Testis (tissue), 3 donors: ENCODE results near the gene TRPM3. TPM values are rescaled to one million over a fixed set of nuclear protein-coding genes. Genes with fewer than 3 reads are reported as not detected.

Experiments
- DNase-seq: peaks from one replicate; pipeline ENCODE4 v3.0.0-alpha.2; 2019
- H3K27ac ChIP-seq, 2 donors: fragments of 200-600 bp; sonication (generic); one replicate each; pipeline ENCODE4 v1.5.1; 2019
- H3K27me3 ChIP-seq: fragments of 200-600 bp; sonication (generic); one replicate; pipeline ENCODE4 v1.5.1; 2019
- H3K36me3 ChIP-seq: fragments of 200-600 bp; sonication (generic); one replicate; pipeline ENCODE4 v1.5.1; 2017; ENCODE audit warnings: low read depth; ENCODE audit errors: missing control alignments
- H3K4me1 ChIP-seq: fragments of 200-600 bp; sonication (generic); one replicate; pipeline ENCODE4 v1.5.1; 2019
- H3K4me3 ChIP-seq, 2 donors: fragments of 200-600 bp; sonication (generic); one replicate each; pipeline ENCODE4 v1.5.1; 2017 to 2019
- H3K9me3 ChIP-seq: fragments of 200-600 bp; sonication (generic); one replicate; pipeline ENCODE4 v1.5.1; 2017
- POLR2A ChIP-seq: fragments of 450-650 bp; IDR thresholded peaks from one replicate; pipeline ENCODE4 v1.6.1; 2017; ENCODE audit warnings: antibody characterized with exemption, mild to moderate bottlenecking, moderate library complexity
- WGBS, 2 donors: methylation state at CpG; one replicate each; pipeline ENCODE4 v1.1.5; 2018; 5-methylcytosine and 5-hydroxymethylcytosine counted together
- intact Hi-C: fragments of 100-400 bp; cut with DNase I; formaldehyde crosslinking; loops from one replicate; pipeline ENCODE4 v1.15.1; 2023; ENCODE audit warnings: low total_unique reads
- polyA plus RNA-seq: library from polyadenylated mRNA; stranded (reverse); fragments of 350-450 nt; fragmentation: Illumina TruSeq; extraction: RNeasy Lipid Tissue Mini Kit (QIAGEN cat#74804); gene quantifications from one replicate; pipeline ENCODE4 v1.2.3, GENCODE V29; 2014; ENCODE audit warnings: low read depth, low replicate concordance; ENCODE audit not compliant: insufficient read depth
- total RNA-seq, 2 donors: library from RNA; depleted of rRNA; stranded (reverse); fragments of >200 nt; gene quantifications; one replicate each; pipeline ENCODE4 v1.2.3, GENCODE V29; 2016
- TF ChIP-seq, protein P1 (sequence below), 3 experiments: fragments of 450-650 bp in 2 of 3; fragments of 200-600 bp in 1 of 3; sonication (generic) in 1 of 3; IDR thresholded peaks; one replicate each; pipeline ENCODE4 v1.5.1; 2016 to 2019; ENCODE audit warnings: antibody characterized with exemption in 3 of 3, mild to moderate bottlenecking in 2 of 3, moderate library complexity in 1 of 3

TRPM3 gene
- total and polyA plus RNA-seq, 3 donors from 2014 or later, result 4.1 to 54.3 (median 43.9) TPM

DNA sequence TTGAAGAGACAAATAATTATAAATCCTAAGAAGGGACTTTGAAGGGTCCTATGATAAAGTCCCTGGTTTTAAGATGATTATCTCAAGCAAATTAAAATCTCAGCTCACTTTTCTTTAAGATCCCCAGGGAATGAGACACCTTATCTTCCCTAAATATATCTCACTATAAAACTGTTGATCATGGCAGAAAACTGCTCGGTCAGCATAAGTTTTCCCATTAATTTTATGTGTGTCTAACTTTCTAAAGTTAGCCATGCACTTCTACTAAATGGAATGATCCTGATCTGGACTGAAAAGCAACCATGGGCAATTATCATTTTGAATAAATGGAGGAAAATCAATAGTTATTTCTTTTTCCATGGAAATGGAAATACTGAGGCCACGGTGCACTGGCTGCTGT, 314.5 kb downstream of the TRPM3 start:
- H3K4me1 ChIP-seq, result peaks cover 11% of the 10 kb centered on the region
- H3K4me3 ChIP-seq, result no peak overlapping the region
- 78 to 85% methylated on average over 2 of the region's 2 CpGs for WGBS, 2 donors
- no peaks in the 10 kb centered on the region for H3K36me3 ChIP-seq
- no peaks in the 10 kb centered on the region for H3K27me3 ChIP-seq
- no peak for DNase-seq
- intact Hi-C loops, result no loop called here
- TF ChIP-seq, protein P1, sequence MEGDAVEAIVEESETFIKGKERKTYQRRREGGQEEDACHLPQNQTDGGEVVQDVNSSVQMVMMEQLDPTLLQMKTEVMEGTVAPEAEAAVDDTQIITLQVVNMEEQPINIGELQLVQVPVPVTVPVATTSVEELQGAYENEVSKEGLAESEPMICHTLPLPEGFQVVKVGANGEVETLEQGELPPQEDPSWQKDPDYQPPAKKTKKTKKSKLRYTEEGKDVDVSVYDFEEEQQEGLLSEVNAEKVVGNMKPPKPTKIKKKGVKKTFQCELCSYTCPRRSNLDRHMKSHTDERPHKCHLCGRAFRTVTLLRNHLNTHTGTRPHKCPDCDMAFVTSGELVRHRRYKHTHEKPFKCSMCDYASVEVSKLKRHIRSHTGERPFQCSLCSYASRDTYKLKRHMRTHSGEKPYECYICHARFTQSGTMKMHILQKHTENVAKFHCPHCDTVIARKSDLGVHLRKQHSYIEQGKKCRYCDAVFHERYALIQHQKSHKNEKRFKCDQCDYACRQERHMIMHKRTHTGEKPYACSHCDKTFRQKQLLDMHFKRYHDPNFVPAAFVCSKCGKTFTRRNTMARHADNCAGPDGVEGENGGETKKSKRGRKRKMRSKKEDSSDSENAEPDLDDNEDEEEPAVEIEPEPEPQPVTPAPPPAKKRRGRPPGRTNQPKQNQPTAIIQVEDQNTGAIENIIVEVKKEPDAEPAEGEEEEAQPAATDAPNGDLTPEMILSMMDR (IDR thresholded peaks at IDR 0.05), result no peak
- no peak for TF ChIP-seq POLR2A
- H3K9me3 ChIP-seq, result no peaks in the 10 kb centered on the region
- peak overlapping the region in 1 of 2 donors; percentile 62 for H3K27ac ChIP-seq

DNA sequence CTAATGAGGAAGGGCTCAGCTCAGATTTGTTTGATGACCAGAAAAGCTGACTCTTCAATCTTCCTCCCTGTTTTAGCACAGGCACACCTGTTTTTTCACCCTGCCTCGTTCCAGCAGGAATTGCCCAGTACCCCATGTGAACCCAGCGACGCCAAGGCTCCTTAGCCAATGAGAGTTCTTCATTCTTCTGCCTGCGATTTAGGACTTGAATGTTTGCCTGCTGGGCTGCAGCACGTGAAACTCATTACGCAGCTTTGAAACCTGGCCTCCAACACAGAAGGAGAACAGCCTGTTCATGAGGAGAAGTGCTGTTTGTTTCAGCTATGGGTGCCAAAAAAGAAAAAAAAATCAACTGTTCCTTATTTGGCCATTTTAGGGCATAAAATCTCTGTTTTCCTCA, 315.5 kb downstream of the TRPM3 start:
- no peak for TF ChIP-seq POLR2A
- TF ChIP-seq, protein P1 (IDR thresholded peaks at IDR 0.05), result no peak
- H3K9me3 ChIP-seq, result no peaks in the 10 kb centered on the region
- no peak overlapping the region for H3K4me3 ChIP-seq
- H3K27me3 ChIP-seq, result no peaks in the 10 kb centered on the region
- intact Hi-C loops, result no loop called here
- peaks cover 11% of the 10 kb centered on the region for H3K4me1 ChIP-seq
- H3K36me3 ChIP-seq, result no peaks in the 10 kb centered on the region
- peak overlapping the region; percentile 62 to 74 for H3K27ac ChIP-seq
- WGBS, 2 donors, result 11 to 22% methylated on average over 6 of the region's 6 CpGs
- DNase-seq, result peak; percentile 85

DNA sequence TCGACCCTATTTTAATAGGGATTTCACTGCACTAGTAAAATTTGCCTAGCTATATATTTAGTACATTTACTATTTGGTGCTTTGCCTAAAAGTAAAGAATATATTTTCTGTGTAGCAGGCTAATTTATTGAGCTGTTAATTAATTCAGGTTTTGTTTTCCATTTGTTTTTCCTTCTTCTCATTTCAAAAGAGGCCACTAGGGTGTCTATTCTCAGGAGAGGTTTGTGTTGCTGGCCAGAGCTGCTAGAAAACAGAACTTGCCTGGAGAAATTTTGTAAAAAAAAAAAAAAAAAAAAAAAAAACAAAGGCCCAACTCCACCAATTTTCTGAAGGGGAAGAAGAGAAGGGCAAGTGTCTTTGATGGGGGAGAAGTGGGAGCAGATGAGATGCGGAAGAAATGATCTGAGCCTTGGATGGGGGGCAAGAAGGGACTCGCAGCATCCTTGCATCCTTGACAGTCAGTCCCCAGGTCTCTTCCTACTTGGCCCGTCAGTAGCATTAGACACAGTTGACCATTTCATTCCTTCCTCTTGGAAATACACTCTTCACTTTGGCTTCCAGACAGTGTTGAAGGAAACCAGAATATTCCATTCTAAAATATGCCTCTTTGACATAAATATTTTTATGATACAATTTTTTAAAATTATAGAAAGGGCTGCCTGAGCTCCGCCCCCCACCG, 318.5 kb downstream of the TRPM3 start:
- H3K36me3 ChIP-seq, result no peaks in the 10 kb centered on the region
- intact Hi-C loops, result no loop called here
- no peak for DNase-seq
- WGBS, 2 donors, result 74 to 78% methylated on average over 6 of the region's 6 CpGs
- H3K4me1 ChIP-seq, result peaks cover 11% of the 10 kb centered on the region
- H3K27me3 ChIP-seq, result no peaks in the 10 kb centered on the region
- TF ChIP-seq, protein P1 (IDR thresholded peaks at IDR 0.05), result peak in 2 of 3 experiments; percentile 7 to 12
- no peak for TF ChIP-seq POLR2A
- H3K27ac ChIP-seq, result peak overlapping the region in 1 of 2 donors; percentile 57
- no peaks in the 10 kb centered on the region for H3K9me3 ChIP-seq
- no peak overlapping the region for H3K4me3 ChIP-seq

DNA sequence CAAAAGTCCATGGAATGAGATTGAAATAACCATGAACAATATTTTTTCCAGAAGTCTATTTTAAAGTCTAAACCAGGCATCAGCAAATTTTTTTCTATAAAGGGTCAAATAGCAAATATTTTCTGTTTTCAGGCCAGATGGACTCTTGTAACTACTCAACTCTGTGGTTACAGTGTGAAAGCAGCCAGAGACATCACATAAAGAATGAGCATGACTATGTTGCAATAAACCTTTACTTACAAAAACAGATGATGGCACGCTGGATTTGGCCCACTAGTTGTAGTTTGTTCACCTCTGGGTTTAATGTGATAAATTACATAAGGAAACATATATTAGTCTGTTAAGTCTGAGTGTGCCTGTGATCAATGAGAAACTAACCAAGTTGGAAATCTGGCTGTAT, 319.2 kb downstream of the TRPM3 start:
- TF ChIP-seq POLR2A, result no peak
- TF ChIP-seq, protein P1 (IDR thresholded peaks at IDR 0.05), result no peak
- no peaks in the 10 kb centered on the region for H3K27me3 ChIP-seq
- peaks cover 11% of the 10 kb centered on the region for H3K4me1 ChIP-seq
- H3K4me3 ChIP-seq, result no peak overlapping the region
- intact Hi-C loops, result no loop called here
- no peaks in the 10 kb centered on the region for H3K9me3 ChIP-seq
- peak overlapping the region in 1 of 2 donors; percentile 57 for H3K27ac ChIP-seq
- DNase-seq, result peak; percentile 24
- H3K36me3 ChIP-seq, result no peaks in the 10 kb centered on the region
- 13 to 46% methylated on average over 1 of the region's 1 CpG for WGBS, 2 donors
